A549 (cell line): ENCODE measurements around the gene MAP3K19. TPM values are rescaled to one million over a fixed set of nuclear protein-coding genes. Genes with fewer than 3 reads are reported as not detected.
A peak's percentile ranks its signal among the peaks of the same experiment; 100 is the strongest.

Experiments used
- ATAC-seq, 2 experiments: fragments of 200-7000 bp in 1 of 2; fragments of >200 bp in 1 of 2; cut with Nextera tagmentation in 1 of 2; cut with Tn5 transposase in 1 of 2; 3 replicates each; pipeline versions ENCODE4 v1.8.0 to v1.9.1; 2018 to 2020; ENCODE audit warnings: mild to moderate bottlenecking in 1 of 2, moderate library complexity in 1 of 2
- CTCF ChIA-PET: fragments of 300-600 bp; sonication (Branson Sonifier 250); formaldehyde crosslinking; extraction: SDS; loops from one replicate; lab custom pipeline; 2021; ENCODE audit warnings: antibody characterized with exemption, inconsistent platforms; lab: Yijun Ruan, JAX
- POLR2A ChIA-PET: fragments of 350-600 bp; formaldehyde crosslinking; extraction: SDS; loops from one replicate; lab custom pipeline; 2021; ENCODE audit warnings: antibody characterized with exemption, inconsistent platforms; lab: Yijun Ruan, JAX
- DNase-seq, 2 experiments: peaks; one replicate each; pipeline versions ENCODE4 v3.0.0 to v3.0.0-alpha.2; 2011 to 2016; ENCODE audit warnings: low read depth in 1 of 2, low spot score in 1 of 2
- FAIRE-seq: peaks from 2 replicates; lab custom pipeline; 2011; peaks lifted over from hg19 to GRCh38; lab: Jason Lieb, UNC
- H3K27ac ChIP-seq, 2 experiments: fragments of >200 bp; sonication (Bioruptor Twin); formaldehyde crosslinking; 3 replicates each; pipeline ENCODE4 v1.5.1; 2016 to 2017
- H3K4me1 ChIP-seq: fragments of >200 bp; sonication (Bioruptor Twin); formaldehyde crosslinking; 3 replicates; pipeline ENCODE4 v1.6.1; 2016
- H3K4me2 ChIP-seq: fragments of >200 bp; sonication (Bioruptor Twin); formaldehyde crosslinking; 3 replicates; pipeline ENCODE4 v1.6.1; 2016
- H3K4me3 ChIP-seq: fragments of >200 bp; sonication (Bioruptor Twin); formaldehyde crosslinking; 3 replicates; pipeline ENCODE4 v1.5.1; 2016
- H3K9me3 ChIP-seq: fragments of >200 bp; sonication (Bioruptor Twin); formaldehyde crosslinking; 3 replicates; pipeline ENCODE4 v1.6.1; 2016
- BHLHE40 ChIP-seq: IDR thresholded peaks from 2 replicates; pipeline ENCODE4 v1.6.1; 2012; ENCODE audit warnings: low read depth, low read length, inconsistent platforms
- CEBPB ChIP-seq, 2 experiments: fragments of >200 bp in 1 of 2; sonication (Bioruptor Twin) in 1 of 2; formaldehyde crosslinking in 1 of 2; IDR thresholded peaks; 2 replicates each; pipeline ENCODE4 v1.6.1; 2012 to 2016
- CTCF ChIP-seq: fragments of >200 bp; sonication (Bioruptor Twin); formaldehyde crosslinking; IDR thresholded peaks from 3 replicates; pipeline ENCODE4 v1.5.1; 2016
- EHMT2 ChIP-seq: fragments of 200-600 bp; sonication (generic); IDR thresholded peaks from 2 replicates; pipeline ENCODE4 v1.6.1; 2016; ENCODE audit warnings: antibody characterized with exemption, low read depth, mild to moderate bottlenecking, moderate library complexity
- ESRRA ChIP-seq: fragments of 150-350 bp; IDR thresholded peaks from 2 replicates; pipeline ENCODE4 v1.6.1; 2014; ENCODE audit warnings: mild to moderate bottlenecking, low read length, borderline replicate concordance
- FOSB ChIP-seq: fragments of 250-450 bp; sonication (Bioruptor Pico); IDR thresholded peaks from 2 replicates; pipeline ENCODE4 v1.5.0; 2020; ENCODE audit warnings: mild to moderate bottlenecking, moderate library complexity
- FOXS1 ChIP-seq: fragments of 250-450 bp; sonication (Bioruptor Pico); IDR thresholded peaks from 2 replicates; pipeline ENCODE4 v1.5.0; 2020; ENCODE audit warnings: mild to moderate bottlenecking, moderate library complexity
- HEYL ChIP-seq: fragments of 250-450 bp; sonication (Bioruptor Pico); IDR thresholded peaks from 2 replicates; pipeline ENCODE4 v1.8.0; 2021; ENCODE audit warnings: mild to moderate bottlenecking, moderate library complexity
- HOXA7 ChIP-seq: fragments of 250-450 bp; sonication (Bioruptor Pico); IDR thresholded peaks from 2 replicates; pipeline ENCODE4 v1.5.0; 2020; ENCODE audit warnings: mild to moderate bottlenecking, moderate library complexity
- JUN ChIP-seq, 2 experiments: fragments of >200 bp; sonication (Bioruptor Twin); formaldehyde crosslinking; IDR thresholded peaks; 2 replicates in 1 of 2; 3 replicates in 1 of 2; pipeline ENCODE4 v1.6.1; 2016 to 2017
- KDM1A ChIP-seq: fragments of 200-600 bp; sonication (generic); IDR thresholded peaks from 2 replicates; pipeline ENCODE4 v1.6.1; 2016; ENCODE audit warnings: low read depth, mild to moderate bottlenecking
- MAFK ChIP-seq: fragments of 450-650 bp; IDR thresholded peaks from 2 replicates; pipeline ENCODE4 v1.6.1; 2014; ENCODE audit not compliant: partially characterized antibody
- NFE2L2 ChIP-seq: fragments of 150-350 bp; conservative IDR thresholded peaks from 2 replicates; pipeline ENCODE4 v1.6.1; 2014; ENCODE audit warnings: low read length
- NPAS2 ChIP-seq: fragments of 250-450 bp; sonication (Bioruptor Pico); IDR thresholded peaks from 2 replicates; pipeline ENCODE4 v1.8.0; 2022; ENCODE audit warnings: mild to moderate bottlenecking, moderate library complexity, borderline replicate concordance
- NR3C1 ChIP-seq: fragments of >200 bp; sonication (Bioruptor Twin); formaldehyde crosslinking; IDR thresholded peaks from 3 replicates; pipeline ENCODE4 v1.6.1; 2017
- RCOR1 ChIP-seq: fragments of 150-350 bp; IDR thresholded peaks from 2 replicates; pipeline ENCODE4 v1.6.1; 2014; ENCODE audit warnings: antibody characterized with exemption, low read length, low read depth
- RFX5 ChIP-seq: fragments of 450-650 bp; IDR thresholded peaks from 2 replicates; pipeline ENCODE4 v1.7.1; 2014; ENCODE audit warnings: antibody characterized with exemption, mild to moderate bottlenecking, moderate library complexity
- ZC3H11A ChIP-seq: fragments of 450-650 bp; IDR thresholded peaks from 2 replicates; pipeline ENCODE4 v1.6.1; 2014; ENCODE audit warnings: antibody characterized with exemption, mild to moderate bottlenecking
- ZSCAN20 ChIP-seq: fragments of 250-450 bp; sonication (Bioruptor Pico); IDR thresholded peaks from 2 replicates; pipeline ENCODE4 v1.8.0; 2022; ENCODE audit warnings: mild to moderate bottlenecking, moderate library complexity
- WGBS: methylation state at CpG from one replicate; pipeline ENCODE4 v1.1.6; 2017; ENCODE audit errors: missing lambda C conversion rate; 5-methylcytosine and 5-hydroxymethylcytosine counted together
- polyA plus RNA-seq, 4 experiments: library from polyadenylated mRNA; depleted of rRNA in 3 of 4; stranded (reverse); fragments of >200 nt; fragmentation: RNase III in 1 of 4; extraction: RNeasy Plus Mini Kit Qiagen cat#74134 plus additional on column Dnase treatment in 1 of 4; gene quantifications; 2 replicates in 3 of 4; 3 replicates in 1 of 4; pipeline ENCODE4 v1.2.3, GENCODE V29; 2011 to 2017
- TF ChIP-seq, protein P1 (sequence below): fragments of 150-350 bp; IDR thresholded peaks from 2 replicates; pipeline ENCODE4 v1.6.1; 2014; ENCODE audit warnings: low read depth, mild to moderate bottlenecking, low read length
- TF ChIP-seq, protein P2 (sequence below): IDR thresholded peaks from 2 replicates; pipeline ENCODE4 v1.6.1; 2012; ENCODE audit warnings: low read depth, borderline replicate concordance

Gene MAP3K19
- polyA plus RNA-seq, 2 of the 4 experiments (the other 2 are of a cell fraction) = not detected

DNA sequence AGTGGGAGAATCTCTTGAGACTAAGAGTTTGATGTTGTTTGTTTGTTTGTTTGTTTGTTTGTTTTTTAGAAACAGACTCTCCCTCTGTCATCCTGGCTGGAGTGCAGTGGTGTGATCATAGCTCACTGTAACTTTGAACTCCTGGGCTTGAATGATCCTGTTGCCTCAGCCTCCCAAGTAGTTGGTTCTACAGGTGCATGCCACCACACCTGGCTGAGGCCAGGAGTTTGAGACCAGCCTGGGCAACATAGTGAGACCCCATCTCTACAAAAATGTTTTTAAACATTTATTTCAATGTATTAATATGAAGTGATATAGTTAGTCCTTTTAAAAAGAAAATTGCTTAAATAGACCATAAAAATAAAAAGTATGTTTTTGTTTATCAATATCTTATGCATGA lies 35.6 kb downstream of the MAP3K19 start:
- FAIRE-seq (no peak), DNase-seq (no peak), ATAC-seq (no peak)
- Histone ChIP-seq H3K4me3 (no peak overlapping the region), H3K4me1 (no peaks in the 10 kb centered on the region), H3K4me2 (no peak overlapping the region), H3K9me3 (no peaks in the 10 kb centered on the region), H3K27ac (no peak overlapping the region)
- ChIA-PET POLR2A (no interaction called here), CTCF (interaction anchor here (0.9 to 1.2 kb wide), 3 partner anchors 8 to 22 kb away, joined by 3 to 4 read pairs (median 3); no protein-coding TSS in a partner anchor)
- TF ChIP-seq RFX5 = no peak
- TF ChIP-seq FOSB (CRISPR knock-in tag) = no peak
- no peak for TF ChIP-seq HEYL (CRISPR knock-in tag)
- no peak for TF ChIP-seq FOXS1 (CRISPR knock-in tag)
- TF ChIP-seq NR3C1 = no peak
- no peak for TF ChIP-seq RCOR1
- no peak for TF ChIP-seq ESRRA
- no peak for TF ChIP-seq CTCF

GRCh38 chr2:135010200-135010942 lies 36.9 kb downstream of the MAP3K19 start:
- Histone ChIP-seq H3K9me3 (no peaks in the 10 kb centered on the region), H3K4me1 (no peaks in the 10 kb centered on the region), H3K4me3 (no peak overlapping the region), H3K4me2 (no peak overlapping the region), H3K27ac (no peak overlapping the region)
- ChIA-PET POLR2A (interaction anchor here (1.0 kb wide), 1 partner anchor 520 kb away, joined by 3 read pairs; the partner anchor contains the start of gene ZRANB3), CTCF (interaction anchor here (1.1 to 2.4 kb wide), 2 partner anchors 21 to 699 kb away, joined by 3 to 8 read pairs; no protein-coding TSS in a partner anchor)
- DNase-seq (no peak), ATAC-seq (no peak), FAIRE-seq (no peak)
- WGBS = 58% methylated on average over 10 of the region's 10 CpGs
- TF ChIP-seq, protein P1, sequence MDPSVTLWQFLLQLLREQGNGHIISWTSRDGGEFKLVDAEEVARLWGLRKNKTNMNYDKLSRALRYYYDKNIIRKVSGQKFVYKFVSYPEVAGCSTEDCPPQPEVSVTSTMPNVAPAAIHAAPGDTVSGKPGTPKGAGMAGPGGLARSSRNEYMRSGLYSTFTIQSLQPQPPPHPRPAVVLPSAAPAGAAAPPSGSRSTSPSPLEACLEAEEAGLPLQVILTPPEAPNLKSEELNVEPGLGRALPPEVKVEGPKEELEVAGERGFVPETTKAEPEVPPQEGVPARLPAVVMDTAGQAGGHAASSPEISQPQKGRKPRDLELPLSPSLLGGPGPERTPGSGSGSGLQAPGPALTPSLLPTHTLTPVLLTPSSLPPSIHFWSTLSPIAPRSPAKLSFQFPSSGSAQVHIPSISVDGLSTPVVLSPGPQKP = no peak
- TF ChIP-seq BHLHE40 = no peak
- no peak for TF ChIP-seq ZSCAN20 (CRISPR knock-in tag)

GRCh38 chr2:135009339-135009738 lies 37.9 kb downstream of the MAP3K19 start:
- CTCF ChIA-PET = interaction anchor here (2.4 kb wide), 1 partner anchor 700 kb away, joined by 8 read pairs; no protein-coding TSS in a partner anchor
- ATAC-seq (no peak), FAIRE-seq (no peak), DNase-seq (no peak)
- Histone ChIP-seq H3K4me2 (no peak overlapping the region), H3K4me1 (no peaks in the 10 kb centered on the region), H3K4me3 (no peak overlapping the region), H3K27ac (no peak overlapping the region), H3K9me3 (no peaks in the 10 kb centered on the region)
- WGBS = 93% methylated on average over 1 of the region's 1 CpG
- POLR2A ChIA-PET = no interaction called here
- TF ChIP-seq NPAS2 (CRISPR knock-in tag) = no peak
- peak; percentile 51 for TF ChIP-seq MAFK

- Histone ChIP-seq H3K27ac (no peak overlapping the region), H3K4me3 (no peak overlapping the region), H3K4me2 (no peak overlapping the region), H3K4me1 (no peaks in the 10 kb centered on the region; the same call in 2 of the 3 replicates), H3K9me3 (no peaks in the 10 kb centered on the region)
- 64% methylated on average over 3 of the region's 3 CpGs for WGBS
- no peak for FAIRE-seq
- ChIA-PET POLR2A (no interaction called here), CTCF (interaction anchor here (1.3 to 6.3 kb wide), 7 partner anchors 9 to 792 kb away, joined by 3 to 79 read pairs (median 25); no protein-coding TSS in a partner anchor)
- TF ChIP-seq CEBPB (IDR thresholded peaks at IDR 0.05) (no peak), EHMT2 (no peak), ZC3H11A (no peak), HEYL (CRISPR knock-in tag) (no peak), NR3C1 (no peak), NFE2L2 (no peak), HOXA7 (CRISPR knock-in tag) (no peak), KDM1A (no peak), JUN (IDR thresholded peaks at IDR 0.05) (no peak)
- TF ChIP-seq, protein P2, sequence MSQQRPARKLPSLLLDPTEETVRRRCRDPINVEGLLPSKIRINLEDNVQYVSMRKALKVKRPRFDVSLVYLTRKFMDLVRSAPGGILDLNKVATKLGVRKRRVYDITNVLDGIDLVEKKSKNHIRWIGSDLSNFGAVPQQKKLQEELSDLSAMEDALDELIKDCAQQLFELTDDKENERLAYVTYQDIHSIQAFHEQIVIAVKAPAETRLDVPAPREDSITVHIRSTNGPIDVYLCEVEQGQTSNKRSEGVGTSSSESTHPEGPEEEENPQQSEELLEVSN = no peak
- ATAC-seq = no peak
- no peak for DNase-seq
These were observed 41.5 kb downstream of the MAP3K19 start for GRCh38 chr2:135005753-135006152.
